SK-MEL-5 (cell line): ENCODE results near the gene MMP27. TPM values are rescaled to one million over a fixed set of nuclear protein-coding genes. Genes with fewer than 3 reads are reported as not detected.

Source experiments
- DNase-seq: peaks from one replicate; pipeline ENCODE4 v3.0.0-alpha.2; 2016; ENCODE audit warnings: low read depth, low spot score
- in situ Hi-C: cut with HindIII; loops from 2 replicates; pipeline ENCODE4 v1.10.0; 2016; ENCODE audit warnings: low sequenced_read_pairs, high pct_unique_total_duplicates, low pct_unique_long_range_greater_than_20kb
- total RNA-seq: library from RNA; depleted of rRNA; stranded (reverse); fragments of >200 nt; shearing (Covaris generic); gene quantifications from 2 replicates; pipeline ENCODE4 v1.2.3, GENCODE V29; 2014; rRNA removed

The MMP27 gene
- total RNA-seq, 1 experiment from 2014 or later, result not detected

- in situ Hi-C loops, result no loop called here
- DNase-seq, result no peak
These were observed 50.0 kb downstream of the MMP27 start for GRCh38 chr11:102655547-102655946.

- DNase-seq, result no peak
- in situ Hi-C loops, result no loop called here
These were observed 50.8 kb downstream of the MMP27 start for GRCh38 chr11:102654761-102655160.

- no peak for DNase-seq
- in situ Hi-C loops, result no loop called here
These were observed 51.8 kb downstream of the MMP27 start for GRCh38 chr11:102653744-102654291.

DNA sequence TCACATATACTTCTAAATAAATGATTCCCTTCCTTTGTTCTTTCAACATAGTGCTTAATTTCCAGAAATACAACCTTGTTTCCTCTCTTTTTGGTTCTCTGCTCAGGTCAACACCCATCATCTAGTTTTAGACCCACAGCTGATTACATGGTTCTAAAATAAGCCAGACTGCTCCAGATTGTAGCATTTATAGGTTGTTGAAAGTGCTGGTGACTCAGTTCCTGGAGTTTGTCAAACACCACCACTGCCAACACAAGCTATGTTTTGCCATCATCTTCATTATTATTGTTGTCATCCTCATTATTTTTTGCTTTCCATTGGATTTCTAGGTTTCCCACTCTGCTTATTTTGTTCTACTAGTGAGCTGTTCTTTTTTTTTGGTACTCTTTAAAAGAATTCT lies 58.1 kb downstream of the MMP27 start:
- no peak for DNase-seq
- in situ Hi-C loops, result no loop called here

DNA sequence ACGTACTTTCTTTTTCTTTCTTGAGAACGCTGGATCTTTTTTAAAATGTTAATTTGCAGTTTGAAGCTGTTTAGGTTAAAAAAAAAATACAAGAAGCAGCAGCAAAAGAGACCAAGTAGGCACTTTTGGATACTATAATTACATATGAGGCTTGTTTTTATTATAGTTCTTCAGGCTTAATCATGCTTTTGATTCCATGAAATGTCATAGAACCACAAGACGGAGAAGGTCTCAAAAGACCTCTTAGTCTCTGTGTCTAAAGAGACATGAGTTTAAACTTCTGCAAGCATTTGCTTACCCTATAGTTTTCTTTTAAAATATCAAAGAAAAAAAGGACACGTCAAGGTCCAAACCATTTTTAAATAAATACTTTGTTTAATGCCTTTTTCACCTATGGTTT lies 61.6 kb downstream of the MMP27 start:
- in situ Hi-C loops, result no loop called here
- no peak for DNase-seq

Other genes starting within 250 kb of the MMP27 start
- gene MMP7, start 175.0 kb downstream of the MMP27 start, total RNA-seq, result not detected in 2 replicates
- gene MMP20, start 80.4 kb downstream of the MMP27 start, total RNA-seq, result not detected in 2 replicates
- gene MMP8, start 19.2 kb upstream of the MMP27 start, total RNA-seq, result 30.1 and 31.6 TPM in 2 replicates
- not detected in 2 replicates for gene MMP10, start 74.9 kb upstream of the MMP27 start, total RNA-seq
- 4.6 and 5.5 TPM in 2 replicates for gene MMP1, start 92.4 kb upstream of the MMP27 start, total RNA-seq
- gene MMP3, start 137.8 kb upstream of the MMP27 start, total RNA-seq, result 0.05 TPM in 1 of 2 replicates, not detected in the other
- gene MMP12, start 169.2 kb upstream of the MMP27 start, total RNA-seq, result not detected in 2 replicates
- gene MMP13, start 250.0 kb upstream of the MMP27 start, total RNA-seq, result not detected in 2 replicates